AG10803 (cell line): ENCODE measurements around the gene ARHGAP22.
A peak's percentile ranks its signal among the peaks of the same experiment; 100 is the strongest.

ENCODE experiments used
- DNase-seq: peaks from one replicate; pipeline ENCODE4 v3.0.0; 2010; ENCODE audit warnings: low read depth
- H3K4me3 ChIP-seq: 2 replicates; pipeline ENCODE4 v1.5.1; 2011; ENCODE audit warnings: mild to moderate bottlenecking, low read length, control low read depth
- TF ChIP-seq, protein P1 (sequence below): conservative IDR thresholded peaks from 2 replicates; pipeline ENCODE4 v1.5.1; 2011; ENCODE audit warnings: mild to moderate bottlenecking, low read length, control low read depth, inconsistent platforms

Gene ARHGAP22

DNA sequence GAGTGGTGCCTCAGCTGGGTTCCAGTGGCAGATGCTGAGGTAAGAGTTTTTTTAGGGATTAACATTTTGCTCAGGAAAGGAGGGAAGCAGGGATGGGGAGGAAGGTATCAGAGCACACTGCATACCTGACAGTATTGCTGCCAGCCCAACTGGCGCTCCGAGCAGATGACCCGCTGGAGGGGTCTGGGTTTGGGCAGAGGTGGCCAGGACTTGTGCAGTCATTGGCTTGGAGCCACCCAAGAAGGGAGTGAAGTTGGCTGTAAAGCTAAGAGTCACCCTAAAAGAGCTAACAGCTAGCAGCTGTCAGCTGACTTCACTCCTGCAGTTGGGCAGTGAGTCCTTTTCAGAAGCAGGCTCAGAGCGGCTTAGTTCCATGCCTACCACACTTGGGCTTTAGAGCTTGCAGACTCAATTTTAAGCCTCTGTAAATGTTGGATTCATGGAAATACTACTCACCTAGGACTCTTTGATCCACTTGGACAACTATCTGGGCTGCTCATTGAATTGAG is 5.8 kb upstream of the ARHGAP22 start:
- TF ChIP-seq, protein P1, sequence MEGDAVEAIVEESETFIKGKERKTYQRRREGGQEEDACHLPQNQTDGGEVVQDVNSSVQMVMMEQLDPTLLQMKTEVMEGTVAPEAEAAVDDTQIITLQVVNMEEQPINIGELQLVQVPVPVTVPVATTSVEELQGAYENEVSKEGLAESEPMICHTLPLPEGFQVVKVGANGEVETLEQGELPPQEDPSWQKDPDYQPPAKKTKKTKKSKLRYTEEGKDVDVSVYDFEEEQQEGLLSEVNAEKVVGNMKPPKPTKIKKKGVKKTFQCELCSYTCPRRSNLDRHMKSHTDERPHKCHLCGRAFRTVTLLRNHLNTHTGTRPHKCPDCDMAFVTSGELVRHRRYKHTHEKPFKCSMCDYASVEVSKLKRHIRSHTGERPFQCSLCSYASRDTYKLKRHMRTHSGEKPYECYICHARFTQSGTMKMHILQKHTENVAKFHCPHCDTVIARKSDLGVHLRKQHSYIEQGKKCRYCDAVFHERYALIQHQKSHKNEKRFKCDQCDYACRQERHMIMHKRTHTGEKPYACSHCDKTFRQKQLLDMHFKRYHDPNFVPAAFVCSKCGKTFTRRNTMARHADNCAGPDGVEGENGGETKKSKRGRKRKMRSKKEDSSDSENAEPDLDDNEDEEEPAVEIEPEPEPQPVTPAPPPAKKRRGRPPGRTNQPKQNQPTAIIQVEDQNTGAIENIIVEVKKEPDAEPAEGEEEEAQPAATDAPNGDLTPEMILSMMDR: no peak
- no peak overlapping the region for H3K4me3 ChIP-seq
- no peak for DNase-seq

DNA sequence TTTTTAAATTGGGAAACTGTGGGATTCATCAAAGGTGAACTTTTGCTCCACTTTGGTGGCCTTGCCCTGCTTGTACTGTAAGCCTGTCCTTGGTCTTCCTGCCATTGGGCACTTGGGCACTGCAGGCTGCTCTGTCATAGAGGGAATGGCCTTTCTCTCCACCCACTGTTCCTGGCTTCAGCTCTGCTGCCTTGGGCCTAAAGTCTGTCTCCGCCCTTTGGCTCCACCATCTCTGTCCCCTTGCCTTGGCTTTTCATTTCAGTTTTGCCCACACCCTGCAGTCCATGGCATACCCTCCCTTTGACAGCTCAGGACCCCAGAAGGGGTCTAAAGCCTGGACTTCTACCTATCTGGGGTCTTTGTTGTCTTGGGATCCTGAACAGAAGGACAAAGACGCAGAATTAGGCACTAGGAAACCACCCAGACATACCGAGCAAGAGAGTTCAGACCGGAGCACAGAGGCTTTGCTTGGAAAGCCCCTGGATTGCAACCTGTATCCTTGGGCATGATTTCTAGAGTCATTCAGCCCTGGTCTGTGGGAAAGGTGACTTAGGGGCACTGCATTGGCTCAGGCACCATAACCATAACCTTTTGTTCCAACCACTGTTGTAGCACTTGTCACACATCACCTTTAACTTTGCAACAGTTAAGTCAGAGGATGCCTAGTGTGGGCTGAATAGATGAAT is 5.2 kb upstream of the ARHGAP22 start:
- TF ChIP-seq, protein P1: no peak
- DNase-seq: no peak
- H3K4me3 ChIP-seq: no peak overlapping the region

DNA sequence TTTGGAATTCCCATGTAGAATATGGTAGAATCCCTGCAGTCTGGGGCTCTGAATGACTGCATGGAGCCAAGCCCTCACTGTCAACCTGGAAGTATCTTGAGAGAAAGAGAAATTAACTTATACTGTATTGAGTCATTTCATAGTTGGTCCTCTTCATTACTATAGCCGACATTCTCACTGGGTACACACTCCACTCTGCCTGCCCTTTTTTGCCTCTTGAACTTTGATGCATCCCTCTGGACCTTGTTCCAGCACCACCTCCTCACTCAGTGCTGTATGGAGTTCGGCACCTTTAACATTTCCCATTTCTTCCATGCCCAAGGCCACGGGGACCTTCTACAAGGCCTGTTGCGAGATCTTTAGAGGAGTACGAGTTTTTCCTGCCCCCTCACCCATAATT is 4.6 kb upstream of the ARHGAP22 start:
- no peak for DNase-seq
- no peak overlapping the region for H3K4me3 ChIP-seq
- TF ChIP-seq, protein P1: no peak

DNA sequence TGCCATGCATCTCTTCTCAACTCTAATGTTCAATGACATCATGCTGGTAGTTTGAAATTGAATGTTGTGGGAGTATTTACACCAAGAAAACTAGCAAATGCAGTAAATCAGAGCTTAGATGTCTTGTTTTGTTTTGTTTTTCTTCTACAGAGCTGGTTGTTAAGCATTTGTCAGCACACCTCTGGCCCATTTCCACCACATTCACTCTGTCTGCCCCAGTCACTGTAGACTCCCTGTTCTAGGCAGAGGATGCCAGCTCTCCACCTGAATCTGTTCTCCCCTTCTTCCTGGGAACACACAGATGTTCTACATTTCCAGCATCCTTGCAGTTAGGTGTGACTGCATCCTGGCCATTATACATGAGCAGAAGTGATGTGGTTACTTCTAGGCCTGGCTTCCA is 4.1 kb upstream of the ARHGAP22 start:
- no peak overlapping the region for H3K4me3 ChIP-seq
- DNase-seq: peak; percentile 55
- TF ChIP-seq, protein P1: no peak

DNA sequence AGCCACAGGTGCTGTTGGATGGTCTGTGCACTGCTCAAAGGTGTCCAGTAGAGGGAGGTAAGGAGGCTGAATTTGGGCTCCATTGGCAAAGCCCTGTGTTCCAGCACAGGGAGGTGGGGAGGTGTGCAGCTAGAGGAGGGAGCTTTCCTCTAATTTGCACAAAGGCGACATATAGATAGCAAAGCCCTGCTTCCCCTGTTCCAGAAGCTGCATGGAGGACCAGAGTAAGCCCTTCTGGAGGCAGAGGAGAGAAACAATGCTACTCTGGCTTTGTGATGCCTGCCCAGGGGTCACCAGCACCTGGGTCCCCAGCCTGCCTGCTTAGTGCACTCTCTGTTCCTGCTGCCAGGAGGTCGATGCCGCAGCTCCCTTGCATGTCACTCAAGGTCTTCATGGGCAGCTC is 3.4 kb upstream of the ARHGAP22 start:
- peak; percentile 26 for DNase-seq
- TF ChIP-seq, protein P1: peak; percentile 77
- no peak overlapping the region for H3K4me3 ChIP-seq

DNA sequence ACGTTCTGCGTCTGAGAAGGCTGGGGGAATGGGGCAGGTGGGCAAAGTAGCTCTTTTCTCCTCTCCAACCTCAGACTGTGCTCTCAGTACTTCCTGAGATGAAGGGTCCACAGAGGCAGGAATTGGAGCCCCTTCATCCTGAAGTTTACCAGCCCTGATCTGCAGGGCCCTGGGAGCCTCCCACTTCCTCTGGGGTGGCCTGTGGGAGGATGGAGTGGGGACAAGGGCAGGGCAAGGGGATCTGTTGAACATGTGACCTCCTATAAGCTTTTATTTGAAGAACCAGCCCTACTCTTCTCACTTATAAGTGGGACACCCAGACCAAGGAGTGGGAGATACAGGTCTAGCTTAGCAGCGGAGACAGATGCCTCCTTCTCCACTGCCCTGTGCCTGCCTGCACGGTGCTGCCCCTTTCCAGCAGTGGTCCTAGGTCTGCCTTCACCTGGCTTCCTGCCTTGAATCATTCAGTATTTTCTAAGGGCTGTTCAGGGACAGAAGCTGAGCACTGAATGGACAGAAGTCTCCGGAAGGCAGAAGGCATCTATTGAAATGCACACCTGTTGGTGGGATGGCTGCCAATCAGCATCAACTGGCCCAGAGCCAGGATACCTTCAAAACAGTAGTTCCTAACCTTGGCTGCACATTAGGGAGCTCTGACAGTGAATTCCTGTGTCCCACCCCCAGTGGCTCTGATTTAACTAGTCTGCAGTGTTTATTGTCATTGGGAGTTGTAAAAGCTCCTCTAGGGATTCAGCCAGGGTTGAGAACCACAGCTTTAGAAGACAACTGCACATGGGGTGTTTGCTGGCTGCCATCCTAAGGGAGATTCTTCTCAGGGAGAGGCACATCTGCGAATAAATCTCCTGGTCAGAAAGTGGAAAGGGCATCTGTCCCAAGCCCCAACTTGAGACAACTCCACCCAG is 2.7 kb upstream of the ARHGAP22 start:
- TF ChIP-seq, protein P1: no peak
- peak; percentile 25 for DNase-seq
- no peak overlapping the region for H3K4me3 ChIP-seq
